GM21723 (cell line): Measurements from ENCODE around the gene AOPEP.

Source experiments
- ATAC-seq: cut with Tn5 transposase; IDR thresholded peaks from one replicate; pipeline ENCODE4 v1.9.1; 2021; ENCODE audit warnings: mild to moderate bottlenecking, moderate library complexity; ENCODE audit not compliant: unreplicated experiment

AOPEP gene

GRCh38 chr9:94983552-94983951, 257.1 kb downstream of the AOPEP start:
- no peak for ATAC-seq

- ATAC-seq, result no peak
Observed at GRCh38 chr9:94984891-94985476, 258.5 kb downstream of the AOPEP start.

- ATAC-seq, result no peak
Observed at GRCh38 chr9:94985649-94986048, 259.1 kb downstream of the AOPEP start.

GRCh38 chr9:94987731-94988130, 261.2 kb downstream of the AOPEP start:
- ATAC-seq, result no peak

- ATAC-seq, result no peak
Observed at GRCh38 chr9:94990897-94991561, 264.5 kb downstream of the AOPEP start.

- ATAC-seq, result no peak
Observed at GRCh38 chr9:94991961-94992907, 265.7 kb downstream of the AOPEP start.

- ATAC-seq, result no peak
Observed at GRCh38 chr9:94993160-94993820, 266.8 kb downstream of the AOPEP start.

GRCh38 chr9:94993821-94994165, 267.3 kb downstream of the AOPEP start:
- no peak for ATAC-seq

- ATAC-seq, result no peak
Observed at GRCh38 chr9:94995048-94995693, 268.7 kb downstream of the AOPEP start.

GRCh38 chr9:94996641-94997040, 270.1 kb downstream of the AOPEP start:
- ATAC-seq, result no peak

GRCh38 chr9:94997727-94998126, 271.2 kb downstream of the AOPEP start:
- no peak for ATAC-seq

- no peak for ATAC-seq
Observed at GRCh38 chr9:94999832-95000231, 273.3 kb downstream of the AOPEP start.

- no peak for ATAC-seq
Observed at GRCh38 chr9:95000821-95001220, 274.3 kb downstream of the AOPEP start.

GRCh38 chr9:95001720-95002119, 275.2 kb downstream of the AOPEP start:
- no peak for ATAC-seq

GRCh38 chr9:95003689-95004410, 277.4 kb downstream of the AOPEP start:
- ATAC-seq, result no peak

- ATAC-seq, result peak; percentile 65
Observed at GRCh38 chr9:95004411-95005277, 278.1 kb downstream of the AOPEP start.

- ATAC-seq, result peak; percentile 44
Observed at GRCh38 chr9:95005278-95006143, 279.0 kb downstream of the AOPEP start.

- no peak for ATAC-seq
Observed at GRCh38 chr9:95007226-95007869, 280.8 kb downstream of the AOPEP start.
